Tibial artery (tissue), 4 donors: ENCODE results near the gene COL4A2.
A peak's percentile ranks its signal among the peaks of the same experiment; 100 is the strongest.

ENCODE experiments used
- DNase-seq, 2 donors: peaks; one replicate each; pipeline ENCODE4 v3.0.0-alpha.2; 2019
- H3K27ac ChIP-seq, 2 donors: fragments of 200-600 bp; sonication (generic) in 1 of 2; 1 replicate in 1 of 2; 2 replicates in 1 of 2; pipeline ENCODE4 v1.5.1; 2018 to 2019; ENCODE audit warnings: mild to moderate bottlenecking in 1 of 2
- H3K27me3 ChIP-seq, 2 donors: fragments of 200-600 bp; sonication (generic) in 1 of 2; one replicate each; pipeline versions ENCODE4 v1.5.1 to v1.6.0; 2016 to 2019
- H3K36me3 ChIP-seq, 3 donors: fragments of 200-600 bp; sonication (generic) in 2 of 3; one replicate each; pipeline ENCODE4 v1.5.1; 2016 to 2019; ENCODE audit warnings: mild to moderate bottlenecking in 2 of 3
- H3K4me1 ChIP-seq, 4 donors: fragments of 200-600 bp; sonication (generic) in 2 of 4; 1 replicate in 3 of 4; 2 replicates in 1 of 4; pipeline ENCODE4 v1.5.1; 2016 to 2019
- H3K4me3 ChIP-seq, 2 donors: fragments of 200-600 bp; sonication (generic) in 1 of 2; 1 replicate in 1 of 2; 2 replicates in 1 of 2; pipeline ENCODE4 v1.5.1; 2018 to 2019; ENCODE audit warnings: mild to moderate bottlenecking in 2 of 2
- H3K9me3 ChIP-seq, 3 donors: fragments of 200-600 bp; sonication (generic) in 1 of 3; one replicate each; pipeline ENCODE4 v1.5.1; 2016 to 2019
- intact Hi-C: fragments of 100-400 bp; cut with DNase I; formaldehyde crosslinking; loops from one replicate; pipeline ENCODE4 v1.15.0; 2023; ENCODE audit warnings: low total_unique reads
- TF ChIP-seq, protein P1 (sequence below), 2 experiments: fragments of 200-600 bp in 1 of 2; fragments of 450-650 bp in 1 of 2; IDR thresholded peaks; one replicate each; pipeline ENCODE4 v1.5.1; 2017 to 2019; ENCODE audit warnings: antibody characterized with exemption in 2 of 2, mild to moderate bottlenecking in 1 of 2, moderate library complexity in 1 of 2

The COL4A2 gene

DNA sequence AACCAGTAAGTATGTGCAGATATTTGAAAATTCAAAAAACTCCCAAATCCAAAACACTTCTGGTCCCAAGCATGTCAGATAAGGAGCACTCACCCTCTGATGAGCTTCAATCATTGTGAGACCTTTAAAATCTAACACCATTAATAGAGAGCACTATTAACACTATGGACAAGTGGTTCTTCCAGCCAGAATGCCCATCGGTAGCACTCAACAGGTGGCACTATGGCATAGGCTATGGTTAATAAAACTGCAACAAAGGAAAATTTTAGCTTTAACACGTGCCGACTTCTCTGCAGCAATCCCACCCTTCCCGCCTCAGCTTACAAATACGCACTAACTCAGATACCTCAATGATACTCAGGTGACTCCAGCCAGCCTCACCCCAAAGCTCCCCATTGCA is 62.3 kb downstream of the COL4A2 start:
- TF ChIP-seq, protein P1, sequence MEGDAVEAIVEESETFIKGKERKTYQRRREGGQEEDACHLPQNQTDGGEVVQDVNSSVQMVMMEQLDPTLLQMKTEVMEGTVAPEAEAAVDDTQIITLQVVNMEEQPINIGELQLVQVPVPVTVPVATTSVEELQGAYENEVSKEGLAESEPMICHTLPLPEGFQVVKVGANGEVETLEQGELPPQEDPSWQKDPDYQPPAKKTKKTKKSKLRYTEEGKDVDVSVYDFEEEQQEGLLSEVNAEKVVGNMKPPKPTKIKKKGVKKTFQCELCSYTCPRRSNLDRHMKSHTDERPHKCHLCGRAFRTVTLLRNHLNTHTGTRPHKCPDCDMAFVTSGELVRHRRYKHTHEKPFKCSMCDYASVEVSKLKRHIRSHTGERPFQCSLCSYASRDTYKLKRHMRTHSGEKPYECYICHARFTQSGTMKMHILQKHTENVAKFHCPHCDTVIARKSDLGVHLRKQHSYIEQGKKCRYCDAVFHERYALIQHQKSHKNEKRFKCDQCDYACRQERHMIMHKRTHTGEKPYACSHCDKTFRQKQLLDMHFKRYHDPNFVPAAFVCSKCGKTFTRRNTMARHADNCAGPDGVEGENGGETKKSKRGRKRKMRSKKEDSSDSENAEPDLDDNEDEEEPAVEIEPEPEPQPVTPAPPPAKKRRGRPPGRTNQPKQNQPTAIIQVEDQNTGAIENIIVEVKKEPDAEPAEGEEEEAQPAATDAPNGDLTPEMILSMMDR (IDR thresholded peaks at IDR 0.05), result no peak

DNA sequence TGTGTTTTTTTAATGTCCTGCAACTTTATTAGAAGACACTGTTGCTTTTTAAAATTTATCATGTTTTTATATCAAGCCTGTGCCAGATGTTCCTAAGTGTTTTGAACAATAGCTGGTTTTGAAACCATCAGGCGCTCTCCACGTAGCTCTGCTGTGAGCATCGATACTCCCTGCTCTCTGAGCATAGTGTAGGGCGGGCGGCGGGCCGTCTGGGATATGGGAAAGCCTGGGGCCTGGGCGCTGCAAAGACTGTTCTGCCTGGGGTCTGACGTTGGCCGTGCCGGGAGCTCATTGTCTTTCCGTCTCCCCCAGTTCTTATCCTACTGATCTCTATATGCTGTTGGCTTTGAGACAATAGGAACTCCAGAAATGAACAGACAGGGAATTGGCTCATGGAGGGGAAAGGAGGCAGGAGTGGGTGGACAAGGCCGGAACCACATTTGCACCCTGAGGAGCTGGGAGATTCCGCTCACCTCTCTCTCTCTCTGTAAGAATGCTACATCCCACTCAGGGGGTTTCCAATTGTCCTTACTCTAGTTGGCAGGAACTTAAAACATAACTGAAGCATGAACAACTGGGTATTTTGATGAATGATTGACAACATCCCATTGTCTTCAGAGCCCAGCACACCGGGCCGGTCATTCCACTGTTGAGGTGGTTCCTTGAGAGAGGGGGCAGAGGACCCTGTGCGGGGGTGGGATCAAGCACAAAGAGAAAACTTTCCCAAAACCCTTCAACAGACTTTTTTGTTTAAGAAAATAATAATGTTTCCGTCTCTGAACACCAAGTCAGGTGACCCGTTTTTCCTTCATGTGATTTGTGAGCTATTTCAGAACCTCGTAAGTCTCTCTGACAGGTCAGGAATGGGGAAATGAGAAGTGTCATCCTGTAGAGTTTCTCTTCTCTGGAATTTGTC is 64.7 kb downstream of the COL4A2 start:
- TF ChIP-seq, protein P1 (IDR thresholded peaks at IDR 0.05), result no peak
- Histone ChIP-seq H3K4me3 (peak overlapping the region; percentile 16 to 18), H3K27me3 (no peaks in the 10 kb centered on the region), H3K9me3 (no peaks in the 10 kb centered on the region), H3K4me1 (peaks cover 0 to 93% (median 49%) of the 10 kb centered on the region in 4 donors), H3K36me3 (no peaks in the 10 kb centered on the region), H3K27ac (peak overlapping the region; percentile 67 to 81)
- intact Hi-C loops, result no loop called here
- DNase-seq, result no peak

More for the DNA sequence above, 62.3 kb downstream of the COL4A2 start:
- DNase-seq, result no peak
- Histone ChIP-seq H3K9me3 (no peaks in the 10 kb centered on the region), H3K4me3 (no peak overlapping the region), H3K36me3 (no peaks in the 10 kb centered on the region), H3K4me1 (peaks cover 0 to 90% (median 31%) of the 10 kb centered on the region in 4 donors), H3K27ac (peak overlapping the region in 1 of 2 donors; percentile 13), H3K27me3 (no peaks in the 10 kb centered on the region)
- intact Hi-C loops, result no loop called here

DNA sequence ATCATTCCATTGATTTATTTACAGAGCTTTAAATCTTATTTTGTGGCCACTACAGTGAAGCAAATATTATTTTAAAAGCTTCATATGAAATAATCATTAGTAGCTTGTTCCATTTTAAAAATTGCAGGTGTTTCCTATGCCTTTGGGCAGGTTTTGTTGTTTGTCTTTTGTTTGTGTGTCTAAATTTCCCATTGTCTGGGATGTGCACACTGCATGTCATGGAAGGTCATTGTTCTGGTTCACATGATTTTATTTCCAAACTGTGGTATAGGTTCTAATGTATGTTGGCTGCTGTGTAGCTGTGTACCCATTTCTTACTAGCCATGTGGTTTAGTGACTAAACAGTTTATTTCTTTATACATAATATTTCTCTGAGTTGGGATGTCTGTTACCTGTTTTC is 65.6 kb downstream of the COL4A2 start:
- DNase-seq, result no peak
- Histone ChIP-seq H3K4me3 (no peak overlapping the region), H3K9me3 (no peaks in the 10 kb centered on the region), H3K27me3 (no peaks in the 10 kb centered on the region), H3K4me1 (peaks cover 0 to 92% (median 52%) of the 10 kb centered on the region in 4 donors), H3K36me3 (no peaks in the 10 kb centered on the region), H3K27ac (peak overlapping the region; percentile 67 to 81)
- intact Hi-C loops, result no loop called here
- TF ChIP-seq, protein P1 (IDR thresholded peaks at IDR 0.05), result no peak

DNA sequence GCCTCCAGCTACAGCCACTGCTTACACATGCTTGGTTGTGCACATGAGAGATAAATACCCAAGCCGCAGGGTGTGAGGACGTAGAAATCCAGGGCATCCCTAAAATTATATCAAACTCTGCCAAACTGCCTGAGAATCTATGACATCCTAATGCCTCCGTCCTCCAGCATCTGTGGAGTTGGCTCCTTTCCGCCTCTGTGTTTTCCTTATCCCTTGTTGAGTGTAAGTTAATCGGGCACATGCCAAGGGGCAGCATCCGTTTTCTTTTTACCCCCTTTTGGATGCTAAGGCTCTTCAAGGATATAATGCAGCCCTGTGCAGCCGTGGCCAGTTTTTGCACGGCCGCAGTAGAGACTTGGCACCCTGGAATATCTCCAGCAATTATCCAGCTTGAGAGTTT is 66.5 kb downstream of the COL4A2 start:
- no peaks in the 10 kb centered on the region for H3K27me3 ChIP-seq
- TF ChIP-seq, protein P1 (IDR thresholded peaks at IDR 0.05), result no peak
- no peaks in the 10 kb centered on the region for H3K36me3 ChIP-seq
- H3K27ac ChIP-seq, result peak overlapping the region; percentile 67 to 81
- peaks cover 0 to 92% (median 58%) of the 10 kb centered on the region in 4 donors for H3K4me1 ChIP-seq
- DNase-seq, result no peak
- intact Hi-C loops, result no loop called here
- no peaks in the 10 kb centered on the region for H3K9me3 ChIP-seq
- no peak overlapping the region for H3K4me3 ChIP-seq

DNA sequence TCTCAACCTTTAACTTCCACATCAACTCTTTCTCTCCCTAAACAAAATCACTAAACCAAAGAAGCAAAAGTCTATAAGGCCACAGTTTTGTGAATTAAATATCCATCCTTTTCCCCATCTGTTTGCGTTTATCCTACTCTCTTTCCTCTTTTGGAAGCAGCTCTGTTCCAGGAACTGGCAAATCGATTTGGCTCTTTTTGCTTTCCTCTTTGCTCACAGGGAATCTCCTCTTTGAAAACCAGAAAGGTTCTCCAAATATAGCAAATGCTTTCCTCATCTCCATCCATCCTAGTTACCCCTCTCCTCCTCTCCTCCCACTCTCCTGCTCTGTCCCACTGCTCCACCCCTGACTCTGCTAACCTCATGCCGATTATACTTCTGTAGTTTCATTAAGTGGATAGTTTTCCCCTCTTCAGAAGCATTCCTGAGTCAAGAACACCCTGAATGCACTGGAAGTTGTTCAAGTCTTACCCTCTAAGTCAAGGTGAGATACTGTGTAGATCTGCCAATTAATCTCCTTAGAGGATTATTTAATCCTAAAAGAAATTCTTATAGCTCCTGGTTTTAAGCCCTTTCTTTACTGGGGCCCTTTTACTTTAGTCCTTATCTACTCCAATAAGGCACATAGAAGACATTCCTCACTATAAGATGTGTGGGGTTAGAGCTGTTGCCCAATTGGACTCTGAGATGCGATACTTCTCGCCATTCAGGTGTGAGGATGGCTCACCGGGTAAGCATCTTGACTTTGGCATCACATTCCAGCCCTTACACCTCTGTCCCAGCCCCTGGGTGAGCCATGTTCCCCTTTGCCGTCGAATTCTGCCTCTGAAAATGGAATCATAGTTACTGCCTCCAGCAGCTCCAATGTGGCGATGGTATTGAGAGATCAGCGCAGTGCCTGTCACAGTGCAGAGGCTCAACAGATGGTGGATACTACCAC is 67.6 kb downstream of the COL4A2 start:
- intact Hi-C loops, result no loop called here
- H3K27me3 ChIP-seq, result no peaks in the 10 kb centered on the region
- peaks cover 0 to 95% (median 68%) of the 10 kb centered on the region in 4 donors for H3K4me1 ChIP-seq
- H3K27ac ChIP-seq, result peak overlapping the region; percentile 67 to 81
- H3K4me3 ChIP-seq, result no peak overlapping the region
- no peaks in the 10 kb centered on the region for H3K36me3 ChIP-seq
- H3K9me3 ChIP-seq, result no peaks in the 10 kb centered on the region
- TF ChIP-seq, protein P1 (IDR thresholded peaks at IDR 0.05), result no peak
- DNase-seq, result no peak
